GM18870 (cell line): ENCODE measurements around the gene SEC14L1.

ENCODE experiments used
- ATAC-seq: cut with Tn5 transposase; IDR thresholded peaks from one replicate; pipeline ENCODE4 v1.9.1; 2021; ENCODE audit warnings: moderate library complexity; ENCODE audit not compliant: unreplicated experiment

The SEC14L1 gene

DNA sequence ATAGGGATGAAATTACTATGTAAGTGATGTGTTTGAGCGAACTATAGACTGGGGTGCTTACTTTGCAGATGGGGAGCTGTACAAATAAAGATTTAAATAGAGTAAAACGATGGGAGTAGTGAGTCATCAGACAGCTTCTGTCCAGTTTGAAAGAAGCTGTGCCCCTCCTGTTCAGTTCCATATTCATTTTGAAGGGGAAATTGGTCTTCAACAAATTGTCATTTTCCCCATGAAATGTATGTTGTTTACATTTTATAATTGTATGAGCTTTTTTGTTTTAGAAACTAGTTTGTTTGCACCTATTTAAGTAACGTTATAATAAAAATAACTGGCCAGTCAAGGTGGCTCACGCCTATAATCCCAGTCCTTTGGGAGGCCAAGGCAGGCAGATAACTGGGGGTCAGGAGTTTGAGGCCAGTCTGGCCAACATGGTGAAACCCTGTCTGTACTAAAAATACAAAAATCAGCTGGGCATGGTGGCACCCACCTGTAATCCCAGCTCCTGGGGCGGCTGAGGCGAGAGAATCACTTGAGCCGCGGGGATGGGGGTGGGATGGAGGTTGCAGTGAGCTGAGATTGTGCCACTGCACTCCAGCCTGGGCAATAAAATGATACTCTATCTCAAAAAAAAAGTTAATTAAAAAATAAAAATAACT lies 20.2 kb downstream of the SEC14L1 start:
- no peak for ATAC-seq

- no peak for ATAC-seq
These were observed 21.2 kb downstream of the SEC14L1 start for GRCh38 chr17:77161953-77162352.

DNA sequence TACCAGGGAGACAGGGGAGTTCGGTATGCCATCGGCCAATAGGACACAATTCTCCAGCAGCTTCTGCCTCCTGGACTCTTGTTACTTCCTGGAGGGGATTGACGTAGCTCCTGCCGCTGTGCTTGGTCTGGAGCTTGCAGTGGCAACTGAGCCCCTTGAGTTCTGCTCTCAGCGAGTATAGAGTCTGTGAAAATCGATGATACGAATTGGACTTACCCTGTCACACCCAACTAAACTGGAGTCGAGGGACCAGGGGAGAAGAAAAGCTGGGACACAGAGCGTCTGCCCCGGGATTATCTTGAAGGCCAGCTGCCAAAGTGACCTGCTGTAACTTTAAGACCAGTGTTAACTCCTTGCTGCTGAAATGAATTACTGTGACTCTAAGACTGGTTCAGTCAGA lies 22.2 kb downstream of the SEC14L1 start:
- ATAC-seq: no peak

GRCh38 chr17:77163511-77164280 lies 22.9 kb downstream of the SEC14L1 start:
- ATAC-seq: no peak

GRCh38 chr17:77164483-77165091 lies 23.8 kb downstream of the SEC14L1 start:
- no peak for ATAC-seq

GRCh38 chr17:77165577-77165976 lies 24.8 kb downstream of the SEC14L1 start:
- ATAC-seq: no peak

- ATAC-seq: no peak
These were observed 26.9 kb downstream of the SEC14L1 start for GRCh38 chr17:77167472-77168306.

GRCh38 chr17:77173104-77173503 lies 32.3 kb downstream of the SEC14L1 start:
- ATAC-seq: no peak

GRCh38 chr17:77174928-77175661 lies 34.3 kb downstream of the SEC14L1 start:
- no peak for ATAC-seq

DNA sequence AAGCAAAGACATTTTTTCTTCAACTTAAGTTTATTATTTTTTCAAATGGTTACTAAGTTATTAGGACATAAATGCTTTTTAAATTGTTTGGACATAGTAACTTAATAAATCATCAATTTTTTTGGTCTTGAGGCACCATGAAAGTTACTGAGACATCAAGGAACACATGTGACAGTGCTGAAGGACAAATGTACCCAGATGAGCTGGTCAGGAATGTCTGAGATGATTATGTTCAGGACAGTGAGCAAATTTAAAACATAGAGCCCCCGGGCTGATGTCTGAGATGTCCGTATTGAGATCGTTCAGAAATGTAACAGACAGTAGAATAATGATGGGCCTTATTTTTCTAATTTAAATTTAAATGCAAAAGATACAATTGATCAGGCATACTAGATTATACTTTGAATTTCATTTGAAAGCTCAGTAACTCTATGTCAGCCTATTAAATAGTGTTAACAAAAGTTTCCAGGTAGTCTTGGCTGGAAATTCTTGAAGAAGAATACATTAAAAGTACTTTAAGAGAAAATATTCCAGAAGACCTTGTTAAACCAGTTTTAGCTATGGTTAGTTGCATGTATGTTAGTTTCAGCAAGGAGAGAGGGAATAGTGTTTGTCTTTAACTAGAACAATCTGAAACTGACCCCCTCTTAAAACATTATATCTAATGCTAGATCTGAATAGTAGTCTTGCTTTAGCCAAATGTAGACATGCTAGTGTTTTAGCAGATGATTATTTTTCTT lies 36.4 kb downstream of the SEC14L1 start:
- ATAC-seq: no peak

DNA sequence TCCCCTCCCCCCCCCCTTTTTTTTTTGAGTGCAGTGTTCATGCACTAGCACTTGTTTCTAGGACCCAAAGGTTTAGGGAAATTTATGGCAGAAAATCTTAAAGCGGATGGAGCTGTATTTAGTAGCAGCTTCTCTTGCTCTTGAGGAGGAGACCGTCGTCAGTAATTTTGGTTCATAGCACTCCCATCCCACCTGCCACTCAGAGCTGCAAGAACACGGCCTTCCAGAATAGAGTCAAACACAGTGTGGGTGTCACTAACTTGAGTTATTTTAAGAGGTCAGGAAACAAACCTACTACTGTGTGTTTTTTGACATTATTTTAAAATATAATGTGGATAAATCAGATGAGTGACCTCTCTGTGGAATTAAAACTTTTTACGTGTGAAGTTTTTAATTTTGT lies 37.3 kb downstream of the SEC14L1 start:
- ATAC-seq: no peak

DNA sequence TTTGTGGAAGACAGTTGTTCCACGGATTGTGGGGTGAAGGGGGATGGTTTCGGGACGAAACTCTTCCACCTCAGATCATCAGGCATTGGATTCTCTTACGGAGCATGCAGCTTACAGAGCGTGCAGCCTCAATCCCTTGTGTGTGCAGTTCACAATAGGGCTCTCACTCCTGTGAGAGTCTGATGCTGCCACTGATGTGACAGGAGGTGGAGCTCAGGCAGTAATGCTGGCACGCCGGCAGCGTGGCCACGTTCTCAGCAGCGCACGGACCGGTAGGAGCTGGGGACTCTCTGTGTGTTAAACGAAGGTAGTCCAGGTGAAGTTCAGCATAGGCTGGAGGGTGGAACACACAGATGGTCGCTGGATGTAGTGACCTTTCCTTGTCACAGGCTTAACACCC lies 37.8 kb downstream of the SEC14L1 start:
- no peak for ATAC-seq

- no peak for ATAC-seq
These were observed 40.0 kb downstream of the SEC14L1 start for GRCh38 chr17:77180503-77181357.

DNA sequence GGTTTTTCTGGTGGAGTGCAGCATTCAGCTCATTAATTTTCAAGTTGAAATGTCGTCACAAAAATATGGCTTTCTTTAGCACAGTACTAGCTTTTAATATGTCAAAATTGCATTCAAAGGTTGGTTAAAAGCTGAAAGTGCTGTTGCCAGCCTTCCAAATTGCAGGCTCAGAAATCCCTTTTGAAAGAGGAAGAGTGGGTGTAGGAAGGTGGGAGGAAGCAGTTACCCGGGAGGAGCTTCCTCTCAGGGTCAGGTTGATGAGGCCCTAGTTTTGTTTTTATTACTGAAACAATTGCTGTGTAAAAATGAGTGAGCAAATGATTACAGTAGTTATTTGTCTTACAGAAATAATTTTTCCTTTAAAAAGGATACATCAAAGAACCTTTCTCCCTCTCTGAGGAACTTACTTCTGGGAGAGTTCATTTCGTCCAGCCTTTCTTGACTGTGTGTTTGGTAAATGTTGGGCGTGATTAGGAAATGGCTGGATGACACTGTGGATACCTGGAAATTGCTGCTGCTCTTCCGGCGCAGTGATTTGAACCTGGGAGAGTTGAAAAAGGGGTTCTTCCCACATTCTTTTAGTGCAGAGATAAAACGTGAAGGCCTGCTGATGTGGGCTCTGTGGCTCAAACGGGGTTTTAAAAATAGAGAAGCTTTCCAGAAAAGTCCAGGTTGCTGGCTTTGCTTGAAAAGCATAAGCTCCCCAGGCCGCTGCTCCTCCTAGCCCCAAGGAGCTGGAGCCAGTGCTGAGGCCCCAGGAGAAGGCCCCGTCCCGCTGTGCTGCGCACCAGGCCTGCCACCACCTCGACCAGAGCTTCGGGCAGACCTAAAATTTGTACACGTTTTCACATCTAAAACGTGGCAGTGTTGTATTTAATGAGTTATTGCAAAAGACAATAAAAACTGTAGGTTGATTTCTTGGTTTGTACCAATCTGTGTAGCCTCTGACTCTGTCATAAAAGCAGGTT lies 41.7 kb downstream of the SEC14L1 start:
- no peak for ATAC-seq

- no peak for ATAC-seq
These were observed 43.7 kb downstream of the SEC14L1 start for GRCh38 chr17:77184474-77184873.

DNA sequence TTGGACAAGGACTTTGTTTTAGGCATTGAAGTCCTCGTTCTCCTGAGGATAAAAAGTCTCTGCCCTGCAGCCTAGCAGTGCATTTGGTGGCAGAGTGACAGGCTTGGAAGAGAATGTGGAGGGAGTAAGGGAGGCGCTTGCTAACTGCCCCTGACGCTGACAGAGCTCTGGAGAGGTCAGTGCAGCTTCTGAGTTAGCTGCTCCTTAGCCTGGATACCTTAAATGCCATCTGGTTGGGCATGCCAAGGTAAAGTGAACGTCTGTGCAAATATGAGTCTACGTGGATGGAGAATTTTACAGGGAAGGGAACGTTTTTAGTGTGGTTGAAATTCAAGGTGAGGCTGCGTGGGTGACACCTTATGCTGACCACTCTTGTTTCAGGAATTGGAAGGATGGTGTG lies 44.4 kb downstream of the SEC14L1 start:
- no peak for ATAC-seq

GRCh38 chr17:77186141-77186604 lies 45.4 kb downstream of the SEC14L1 start:
- ATAC-seq: no peak
